ENCODE results near the gene ELK4.

ELK4 gene

GRCh38 chr1:205612104-205612503 lies 19.7 kb downstream of the ELK4 start:
- no peak for TF ChIP-seq CTCF (conservative IDR thresholded peaks at IDR 0.05)
- no peak for TF ChIP-seq ZFX (IDR thresholded peaks at IDR 0.05)
- no peak overlapping the region for H3K27ac ChIP-seq

- H3K27ac ChIP-seq: no peak overlapping the region
- TF ChIP-seq ZFX (IDR thresholded peaks at IDR 0.05) (no peak), CTCF (conservative IDR thresholded peaks at IDR 0.05) (no peak)
Observed at GRCh38 chr1:205610901-205611466, 20.8 kb downstream of the ELK4 start.

GRCh38 chr1:205610036-205610435 lies 21.8 kb downstream of the ELK4 start:
- TF ChIP-seq CTCF (conservative IDR thresholded peaks at IDR 0.05) (no peak), ZFX (IDR thresholded peaks at IDR 0.05) (no peak)
- H3K27ac ChIP-seq: peak overlapping the region; percentile 71; the same call in 1 of the 2 replicates

DNA sequence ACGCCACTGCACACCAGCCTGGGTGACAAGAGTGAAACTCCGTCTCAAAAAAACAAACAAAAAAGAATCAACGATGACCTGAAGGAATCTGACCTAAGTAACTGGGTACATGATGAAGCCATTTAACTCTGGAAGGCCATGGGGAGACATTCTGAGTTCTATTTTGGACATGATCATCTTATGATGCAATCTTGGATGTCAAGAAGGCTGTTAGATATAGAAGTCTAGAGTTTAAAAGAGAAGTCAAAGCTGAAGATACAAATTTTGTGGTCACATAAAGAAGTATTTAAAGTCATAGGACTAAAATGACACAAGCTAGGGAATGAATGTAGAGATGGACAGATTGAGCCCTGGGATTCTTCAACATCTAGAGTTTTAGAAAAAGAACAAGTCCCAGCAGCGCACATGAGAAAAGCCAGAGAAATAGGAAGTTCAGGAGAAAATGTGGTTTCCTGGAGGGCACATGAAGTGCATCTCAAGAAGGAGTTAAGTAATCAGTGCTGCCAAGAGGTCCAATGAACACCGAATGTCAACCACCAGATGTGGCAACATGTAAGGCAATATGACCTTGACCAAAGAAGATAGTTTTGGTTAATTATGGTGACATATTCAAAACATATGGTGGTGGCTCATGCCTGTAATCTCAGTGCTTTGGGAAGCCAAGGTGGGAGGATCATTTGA lies 26.8 kb downstream of the ELK4 start:
- TF ChIP-seq ZFX (IDR thresholded peaks at IDR 0.05) (no peak), CTCF (conservative IDR thresholded peaks at IDR 0.05) (no peak)
- H3K27ac ChIP-seq: no peak overlapping the region

- TF ChIP-seq CTCF (conservative IDR thresholded peaks at IDR 0.05) (no peak), ZFX (IDR thresholded peaks at IDR 0.05) (no peak)
Observed at GRCh38 chr1:205604059-205604458, 27.8 kb downstream of the ELK4 start.

DNA sequence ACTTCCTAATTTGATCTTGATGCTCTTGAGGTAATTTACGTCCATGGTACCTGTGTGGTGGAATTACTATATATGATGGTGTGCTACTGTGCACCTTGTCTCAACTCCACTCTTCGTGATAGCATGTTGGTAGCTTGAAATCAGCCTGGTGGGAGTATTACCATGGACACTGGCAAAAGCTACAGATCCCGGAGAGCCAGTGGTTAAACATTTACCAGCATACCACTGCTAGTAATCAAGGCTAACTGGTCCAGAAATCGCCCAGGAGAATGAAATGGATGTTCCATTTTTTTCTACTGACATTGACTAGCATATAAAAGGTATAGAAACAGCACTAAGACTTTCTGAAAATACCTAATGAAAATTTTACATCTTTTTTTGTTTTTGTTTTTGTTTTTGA lies 30.6 kb downstream of the ELK4 start:
- TF ChIP-seq ZFX (IDR thresholded peaks at IDR 0.05) (no peak), CTCF (conservative IDR thresholded peaks at IDR 0.05) (no peak)
- no peak overlapping the region for H3K27ac ChIP-seq

More at GRCh38 chr1:205604059-205604458, 27.8 kb downstream of the ELK4 start:
- H3K27ac ChIP-seq: no peak overlapping the region

DNA sequence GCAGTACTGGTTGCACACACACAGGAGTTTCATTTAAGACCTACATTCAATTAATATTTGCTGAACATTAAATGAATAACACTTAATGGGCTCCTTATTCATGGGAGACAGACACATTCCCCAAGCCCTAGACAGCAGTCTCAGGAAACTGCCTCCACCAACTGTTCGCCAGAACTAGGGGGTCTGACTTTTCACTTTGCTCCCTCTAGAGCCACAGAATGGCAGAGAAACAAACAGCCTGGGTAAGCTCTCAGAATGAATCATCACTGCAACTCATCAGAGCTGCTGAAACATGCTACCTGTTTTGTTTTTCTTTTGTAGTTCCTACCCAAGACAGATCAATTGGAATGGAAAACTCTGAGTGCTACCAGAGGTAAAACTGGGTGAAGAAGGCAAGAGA lies 31.7 kb downstream of the ELK4 start:
- no peak for TF ChIP-seq ZFX (IDR thresholded peaks at IDR 0.05)
- no peak for TF ChIP-seq CTCF (conservative IDR thresholded peaks at IDR 0.05)
- peak overlapping the region; percentile 83 for H3K27ac ChIP-seq
